Spinal cord (tissue), 10 donors: ENCODE data around the gene ADAMTS20. TPM values are rescaled to one million over a fixed set of nuclear protein-coding genes. Genes with fewer than 3 reads are reported as not detected.
"Not testable (repeated sequence)": the region's sequence is repeated elsewhere in the genome, so short reads cannot be mapped to it uniquely, and the experiment has no call there.

Experiments used
- DNase-seq, 6 donors: peaks; one replicate each; pipeline versions ENCODE4 v3.0.0 to v3.0.0-alpha.2; 2013 to 2015; ENCODE audit warnings: low spot score in 6 of 6, low read depth in 4 of 6
- H3K27ac ChIP-seq: one replicate; pipeline ENCODE4 v1.5.1; 2013; ENCODE audit warnings: low read depth, low read length, control low read depth
- H3K27me3 ChIP-seq: one replicate; pipeline ENCODE4 v1.6.1; 2013; ENCODE audit warnings: low read length; ENCODE audit not compliant: control insufficient read depth, insufficient read depth
- H3K36me3 ChIP-seq: one replicate; pipeline ENCODE4 v1.6.1; 2013; ENCODE audit warnings: low read length; ENCODE audit not compliant: control insufficient read depth, insufficient read depth
- H3K4me1 ChIP-seq: one replicate; pipeline ENCODE4 v1.6.1; 2013; ENCODE audit warnings: low read length; ENCODE audit not compliant: control insufficient read depth, insufficient read depth
- H3K4me3 ChIP-seq: one replicate; pipeline ENCODE4 v1.5.1; 2013; ENCODE audit warnings: low read depth, low read length, control low read depth
- H3K9me3 ChIP-seq: one replicate; pipeline ENCODE4 v1.6.1; 2013; ENCODE audit warnings: low read length; ENCODE audit not compliant: control insufficient read depth, insufficient read depth
- WGBS: methylation state at CpG from one replicate; pipeline ENCODE4 v1.1.5; 2013; ENCODE audit warnings: missing lambda C conversion rate; ENCODE audit not compliant: insufficient coverage; 5-methylcytosine and 5-hydroxymethylcytosine counted together
- polyA plus RNA-seq, 2 donors: library from polyadenylated mRNA; unstranded; fragments of 120-200 nt; gene quantifications; one replicate each; pipeline ENCODE4 v1.2.1, GENCODE V29; 2013; ENCODE audit not compliant: insufficient read length in 2 of 2
- total RNA-seq, 2 donors: library from RNA; depleted of rRNA in 1 of 2; stranded (reverse); fragments of 120-200 nt in 1 of 2; fragments of >200 nt in 1 of 2; gene quantifications; one replicate each; pipeline versions ENCODE4 v1.2.3 to v1.2.4, GENCODE V29; 2013 to 2014
- donor health status: healthy.

The ADAMTS20 gene
- total and polyA plus RNA-seq, 4 donors: 0.44 to 0.69 (median 0.48) TPM

DNA sequence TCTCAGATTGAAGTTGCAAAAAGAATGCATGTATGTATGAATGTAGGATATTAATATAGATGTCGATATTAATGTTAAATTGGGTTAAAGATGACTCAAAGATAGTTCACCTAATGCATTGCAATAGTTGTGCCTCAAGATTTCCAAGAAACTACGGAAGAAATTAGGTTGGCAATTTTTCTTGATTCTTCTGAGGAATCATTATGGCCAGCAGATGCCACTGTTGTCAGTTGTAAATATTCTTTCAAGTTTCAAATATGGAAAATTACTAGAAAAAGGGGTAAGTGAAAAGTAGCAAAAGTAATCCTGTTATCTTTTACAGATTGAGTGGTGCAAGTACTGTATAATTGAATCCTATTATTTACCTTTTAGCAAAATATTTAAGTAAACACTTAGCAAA lies 202.1 kb downstream of the ADAMTS20 start:
- H3K27me3 ChIP-seq: no peaks in the 10 kb centered on the region
- H3K4me3 ChIP-seq: no peak overlapping the region
- DNase-seq: peak in 2 of 6 donors; percentile 22 to 40
- H3K27ac ChIP-seq: no peak overlapping the region
- H3K36me3 ChIP-seq: no peaks in the 10 kb centered on the region
- H3K9me3 ChIP-seq: peaks cover 5% of the 10 kb centered on the region
- no peaks in the 10 kb centered on the region for H3K4me1 ChIP-seq
- WGBS: 100% methylated on average over 1 of the region's 2 CpGs

DNA sequence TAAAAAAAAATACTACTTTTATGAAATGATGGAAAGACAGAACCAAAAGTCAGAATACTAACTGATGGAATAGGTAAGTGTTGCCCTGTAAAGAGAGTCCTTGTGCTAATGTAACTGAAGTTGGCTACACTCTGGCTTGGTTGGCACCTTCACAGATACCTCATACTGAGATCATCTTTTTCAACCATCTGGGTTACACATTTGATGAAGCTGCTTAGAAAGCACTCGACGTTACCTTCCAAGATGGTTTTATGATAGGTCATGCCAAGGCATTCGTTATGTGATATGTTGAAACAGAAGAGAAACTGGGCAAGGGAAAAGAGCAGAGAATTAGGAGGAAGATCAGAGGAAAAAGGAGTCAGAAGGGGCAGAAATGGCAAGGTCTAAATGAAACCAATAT lies 203.8 kb downstream of the ADAMTS20 start:
- Histone ChIP-seq H3K4me3 (no peak overlapping the region), H3K4me1 (no peaks in the 10 kb centered on the region), H3K27me3 (no peaks in the 10 kb centered on the region), H3K36me3 (no peaks in the 10 kb centered on the region), H3K9me3 (peaks cover 8% of the 10 kb centered on the region), H3K27ac (no peak overlapping the region)
- WGBS: 68% methylated on average over 2 of the region's 3 CpGs
- peak in 1 of 6 donors; percentile 41 for DNase-seq

DNA sequence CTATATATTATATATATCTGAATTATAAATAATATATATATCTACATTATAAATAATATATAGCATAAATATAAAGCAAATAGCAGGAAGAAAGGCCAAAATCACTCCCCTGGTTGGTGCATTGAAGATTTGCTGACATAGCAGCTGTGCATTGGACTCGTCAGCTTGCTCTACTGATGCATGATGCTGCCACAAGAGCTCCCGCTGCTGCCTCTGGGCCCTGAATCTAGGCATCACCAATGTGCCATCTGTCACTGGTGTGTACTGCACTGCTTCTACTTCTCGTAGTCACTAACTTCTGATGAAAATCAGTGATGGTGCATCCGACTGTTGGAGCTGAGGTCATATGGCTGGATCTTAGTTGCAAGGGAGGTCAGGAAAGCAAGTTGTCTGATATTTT lies 205.0 kb downstream of the ADAMTS20 start:
- Histone ChIP-seq H3K27me3 (no peaks in the 10 kb centered on the region), H3K36me3 (no peaks in the 10 kb centered on the region), H3K4me1 (no peaks in the 10 kb centered on the region), H3K4me3 (no peak overlapping the region), H3K27ac (no peak overlapping the region), H3K9me3 (peaks cover 8% of the 10 kb centered on the region)
- WGBS: 86% methylated on average over 4 of the region's 4 CpGs
- peak in 2 of 6 donors; percentile 37 to 51 for DNase-seq

DNA sequence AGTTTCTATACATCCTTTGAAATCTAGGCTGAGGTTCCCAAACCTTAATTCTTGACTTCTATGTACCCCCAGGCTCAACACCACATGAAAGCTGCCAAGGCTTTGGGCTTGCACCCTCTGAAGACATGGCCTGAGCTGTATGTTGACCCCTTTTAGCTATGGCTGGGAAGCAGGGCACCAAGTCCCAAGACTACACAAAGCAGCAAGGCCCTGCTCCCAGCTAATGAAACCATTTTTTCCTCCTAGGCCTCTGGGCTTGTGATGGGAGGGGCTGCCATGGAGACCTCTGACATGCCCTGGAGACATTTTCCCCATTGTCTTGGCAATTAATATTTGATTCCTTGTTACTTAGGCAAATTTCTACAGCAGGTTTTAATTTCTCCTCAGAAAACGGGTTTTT lies 207.0 kb downstream of the ADAMTS20 start:
- H3K9me3 ChIP-seq: peaks cover 8% of the 10 kb centered on the region
- 78% methylated on average over 1 of the region's 1 CpG for WGBS
- H3K27me3 ChIP-seq: no peaks in the 10 kb centered on the region
- H3K36me3 ChIP-seq: no peaks in the 10 kb centered on the region
- no peaks in the 10 kb centered on the region for H3K4me1 ChIP-seq
- no peak for DNase-seq
- no peak overlapping the region for H3K4me3 ChIP-seq
- H3K27ac ChIP-seq: no peak overlapping the region

- H3K27me3 ChIP-seq, H3K4me3 ChIP-seq, H3K4me1 ChIP-seq, H3K27ac ChIP-seq, DNase-seq, H3K9me3 ChIP-seq, H3K36me3 ChIP-seq: not testable (repeated sequence)
- WGBS: no CpG with 5 or more reads among the region's 3 CpGs
Measured at GRCh38 chr12:43341785-43342313, 210.2 kb downstream of the ADAMTS20 start.

DNA sequence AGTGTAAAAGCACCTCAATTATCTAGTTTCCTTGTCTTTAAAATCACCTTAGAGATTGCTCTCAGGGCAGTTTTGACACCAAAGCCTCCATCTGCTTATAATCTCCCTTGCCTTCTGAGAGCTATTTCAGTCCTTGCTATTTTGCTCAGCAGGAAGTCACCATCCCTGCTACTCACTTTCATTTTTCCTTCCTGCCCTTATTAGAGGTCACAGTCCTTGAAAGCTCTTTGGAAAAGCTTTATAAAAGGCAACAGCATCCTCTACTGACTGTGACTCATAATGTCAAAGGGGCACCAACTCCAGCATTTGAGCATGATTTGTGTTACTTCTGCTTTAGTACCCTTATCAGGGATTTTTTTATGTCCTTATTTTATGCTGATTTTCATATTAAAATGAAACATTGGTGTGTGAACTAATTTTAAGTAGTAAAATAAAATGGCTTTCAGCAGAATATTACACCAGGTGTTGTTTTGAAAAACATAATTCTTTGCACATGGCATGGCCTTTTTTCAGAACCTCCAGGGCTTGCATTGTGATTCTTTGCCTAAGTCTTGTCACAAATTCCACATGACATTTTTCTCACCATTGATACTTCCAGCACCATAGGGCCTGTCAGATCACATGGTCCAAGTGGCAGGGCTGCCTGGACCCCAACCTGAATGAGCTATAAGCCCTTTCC lies 213.0 kb downstream of the ADAMTS20 start:
- Histone ChIP-seq H3K4me3 (no peak overlapping the region), H3K9me3 (no peaks in the 10 kb centered on the region), H3K4me1 (no peaks in the 10 kb centered on the region), H3K36me3 (no peaks in the 10 kb centered on the region), H3K27me3 (no peaks in the 10 kb centered on the region), H3K27ac (no peak overlapping the region)
- peak in 5 of 6 donors; percentile 18 to 79 (median 22) for DNase-seq

- Histone ChIP-seq H3K27ac (no peak overlapping the region), H3K36me3 (no peaks in the 10 kb centered on the region), H3K4me1 (no peaks in the 10 kb centered on the region), H3K4me3 (no peak overlapping the region), H3K9me3 (no peaks in the 10 kb centered on the region), H3K27me3 (no peaks in the 10 kb centered on the region)
- no peak for DNase-seq
- WGBS: no CpG with 5 or more reads among the region's 4 CpGs
Measured at GRCh38 chr12:43337571-43338444, 214.2 kb downstream of the ADAMTS20 start.

DNA sequence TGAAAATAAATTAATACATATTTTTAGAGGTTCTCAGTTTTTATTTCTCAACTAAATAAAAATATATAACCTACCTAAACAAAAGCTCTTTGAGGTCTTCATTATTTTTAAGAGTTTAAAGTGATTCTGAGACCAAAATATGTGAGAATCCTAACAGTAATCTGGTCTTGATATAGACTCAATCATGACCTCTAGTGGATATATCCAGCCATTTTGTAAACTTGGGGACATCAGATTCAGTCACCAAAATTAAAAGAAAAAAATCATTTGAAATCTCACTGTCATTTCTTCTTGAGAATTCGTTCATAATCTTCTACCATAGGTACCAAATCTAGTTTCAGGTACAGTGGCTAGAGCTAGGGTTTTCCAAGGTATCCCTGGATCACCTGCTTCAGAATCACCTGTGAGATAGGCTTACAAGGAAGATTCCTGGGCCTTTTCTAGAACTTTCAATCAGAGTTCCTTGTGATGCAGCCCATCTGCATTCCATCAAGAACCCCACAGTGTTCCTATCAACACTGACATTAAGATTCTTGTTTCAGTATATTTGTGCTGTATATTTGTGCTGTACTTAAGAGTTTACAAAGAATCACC lies 214.9 kb downstream of the ADAMTS20 start:
- H3K4me3 ChIP-seq: no peak overlapping the region
- WGBS: no CpG with 5 or more reads among the region's 1 CpG
- H3K27me3 ChIP-seq: no peaks in the 10 kb centered on the region
- no peaks in the 10 kb centered on the region for H3K9me3 ChIP-seq
- DNase-seq: peak in 3 of 6 donors; percentile 12 to 77 (median 66)
- no peak overlapping the region for H3K27ac ChIP-seq
- H3K4me1 ChIP-seq: no peaks in the 10 kb centered on the region
- H3K36me3 ChIP-seq: no peaks in the 10 kb centered on the region

DNA sequence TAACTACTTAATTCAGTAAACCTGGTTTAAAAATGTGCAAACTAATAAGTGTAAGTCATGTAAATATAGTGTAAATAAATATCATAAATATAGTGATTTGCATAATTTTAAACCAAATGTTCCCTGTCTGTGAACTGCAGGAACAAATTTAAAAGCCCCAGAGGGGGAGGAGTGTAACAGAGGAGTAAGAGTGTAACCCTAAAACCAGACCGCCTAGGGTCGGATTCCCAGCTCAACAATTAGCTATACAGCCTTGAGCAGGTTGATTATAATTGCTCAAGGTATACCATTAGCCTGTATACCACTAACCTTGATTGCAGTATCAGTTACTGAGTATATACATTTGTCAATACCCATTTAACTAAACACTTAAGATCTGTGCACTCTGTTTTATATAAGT lies 218.4 kb downstream of the ADAMTS20 start:
- no peak for DNase-seq
- Histone ChIP-seq H3K36me3 (no peaks in the 10 kb centered on the region), H3K27ac (no peak overlapping the region), H3K4me3 (no peak overlapping the region), H3K9me3 (peaks cover 2% of the 10 kb centered on the region), H3K4me1 (no peaks in the 10 kb centered on the region), H3K27me3 (no peaks in the 10 kb centered on the region)
- WGBS: no CpG with 5 or more reads among the region's 2 CpGs
